Effector CD8-positive, alpha-beta T cell (primary cell): ENCODE measurements around the gene MTMR8.
A peak's percentile ranks its signal among the peaks of the same experiment; 100 is the strongest.
"Not testable (repeated sequence)": the region's sequence is repeated elsewhere in the genome, so short reads cannot be mapped to it uniquely, and the experiment has no call there.

Experiments
- DNase-seq: peaks from one replicate; lab custom pipeline; 2025; lab: John Stamatoyannopoulos, UW
- total RNA-seq, 4 experiments: gene quantifications; one replicate each; lab custom pipeline; 2026; lab: John Stamatoyannopoulos, UW

MTMR8 gene
- 4.4 to 7.3 (median 6.6) reads per million in 4 experiments for total RNA-seq

GRCh38 chrX:64394874-64395567 is at the start of gene MTMR8:
Gene MTMR8 (minus strand): TSS chrX:64395452. CDS start chrX:64395363, 89 bp downstream.
- peak; percentile 62 for DNase-seq

- no peak for DNase-seq
Observed at GRCh38 chrX:64439551-64439950, 44.3 kb upstream of the MTMR8 start.

GRCh38 chrX:64437665-64438064 is 42.4 kb upstream of the MTMR8 start:
- DNase-seq = no peak

- no peak for DNase-seq
Observed at GRCh38 chrX:64437218-64437617, 42.0 kb upstream of the MTMR8 start.

GRCh38 chrX:64428371-64428770 is 33.1 kb upstream of the MTMR8 start:
- no peak for DNase-seq

- DNase-seq = no peak
Observed at GRCh38 chrX:64427787-64428186, 32.5 kb upstream of the MTMR8 start.

- no peak for DNase-seq
Observed at GRCh38 chrX:64427281-64427680, 32.0 kb upstream of the MTMR8 start.

- not testable (repeated sequence) for DNase-seq
Observed at GRCh38 chrX:64409730-64410129, 14.5 kb upstream of the MTMR8 start.

- DNase-seq = no peak
Observed at GRCh38 chrX:64398088-64398487, 2.8 kb upstream of the MTMR8 start.

GRCh38 chrX:64395568-64395929 is 297 bp upstream of the MTMR8 start:
- no peak for DNase-seq

- DNase-seq = no peak
Observed at GRCh38 chrX:64394059-64394873, 986 bp downstream of the MTMR8 start.

GRCh38 chrX:64389489-64389888 is 5.8 kb downstream of the MTMR8 start:
- DNase-seq = no peak

- DNase-seq = not testable (repeated sequence)
Observed at GRCh38 chrX:64380789-64381188, 14.5 kb downstream of the MTMR8 start.

GRCh38 chrX:64379924-64380323 is 15.3 kb downstream of the MTMR8 start:
- DNase-seq = no peak

GRCh38 chrX:64377753-64378152 is 17.5 kb downstream of the MTMR8 start:
- no peak for DNase-seq

GRCh38 chrX:64352081-64352480 is 43.2 kb downstream of the MTMR8 start:
- DNase-seq = no peak

- no peak for DNase-seq
Observed at GRCh38 chrX:64350521-64350920, 44.7 kb downstream of the MTMR8 start.

GRCh38 chrX:64350047-64350446 is 45.2 kb downstream of the MTMR8 start:
- DNase-seq = no peak

GRCh38 chrX:64342811-64343210 is 52.4 kb downstream of the MTMR8 start:
- DNase-seq = no peak

- no peak for DNase-seq
Observed at GRCh38 chrX:64338296-64338695, 57.0 kb downstream of the MTMR8 start.

GRCh38 chrX:64334467-64334866 is 60.8 kb downstream of the MTMR8 start:
- DNase-seq = no peak

GRCh38 chrX:64330284-64330683 is 65.0 kb downstream of the MTMR8 start:
- no peak for DNase-seq

GRCh38 chrX:64321507-64321906 is 73.7 kb downstream of the MTMR8 start:
- DNase-seq = no peak
